Tibial artery (tissue), 4 donors: Measurements from ENCODE around the gene OR13F1.

Source experiments
- DNase-seq, 2 donors: peaks; one replicate each; pipeline ENCODE4 v3.0.0-alpha.2; 2019
- H3K27ac ChIP-seq, 2 donors: fragments of 200-600 bp; sonication (generic) in 1 of 2; 1 replicate in 1 of 2; 2 replicates in 1 of 2; pipeline ENCODE4 v1.5.1; 2018 to 2019; ENCODE audit warnings: mild to moderate bottlenecking in 1 of 2
- H3K27me3 ChIP-seq, 2 donors: fragments of 200-600 bp; sonication (generic) in 1 of 2; one replicate each; pipeline versions ENCODE4 v1.5.1 to v1.6.0; 2016 to 2019
- H3K36me3 ChIP-seq, 3 donors: fragments of 200-600 bp; sonication (generic) in 2 of 3; one replicate each; pipeline ENCODE4 v1.5.1; 2016 to 2019; ENCODE audit warnings: mild to moderate bottlenecking in 2 of 3
- H3K4me1 ChIP-seq, 4 donors: fragments of 200-600 bp; sonication (generic) in 2 of 4; 1 replicate in 3 of 4; 2 replicates in 1 of 4; pipeline ENCODE4 v1.5.1; 2016 to 2019
- H3K4me3 ChIP-seq, 2 donors: fragments of 200-600 bp; sonication (generic) in 1 of 2; 1 replicate in 1 of 2; 2 replicates in 1 of 2; pipeline ENCODE4 v1.5.1; 2018 to 2019; ENCODE audit warnings: mild to moderate bottlenecking in 2 of 2
- H3K9me3 ChIP-seq, 3 donors: fragments of 200-600 bp; sonication (generic) in 1 of 3; one replicate each; pipeline ENCODE4 v1.5.1; 2016 to 2019
- intact Hi-C: fragments of 100-400 bp; cut with DNase I; formaldehyde crosslinking; loops from one replicate; pipeline ENCODE4 v1.15.0; 2023; ENCODE audit warnings: low total_unique reads
- TF ChIP-seq, protein P1 (sequence below), 2 experiments: fragments of 200-600 bp in 1 of 2; fragments of 450-650 bp in 1 of 2; IDR thresholded peaks; one replicate each; pipeline ENCODE4 v1.5.1; 2017 to 2019; ENCODE audit warnings: antibody characterized with exemption in 2 of 2, mild to moderate bottlenecking in 1 of 2, moderate library complexity in 1 of 2

Gene OR13F1

DNA sequence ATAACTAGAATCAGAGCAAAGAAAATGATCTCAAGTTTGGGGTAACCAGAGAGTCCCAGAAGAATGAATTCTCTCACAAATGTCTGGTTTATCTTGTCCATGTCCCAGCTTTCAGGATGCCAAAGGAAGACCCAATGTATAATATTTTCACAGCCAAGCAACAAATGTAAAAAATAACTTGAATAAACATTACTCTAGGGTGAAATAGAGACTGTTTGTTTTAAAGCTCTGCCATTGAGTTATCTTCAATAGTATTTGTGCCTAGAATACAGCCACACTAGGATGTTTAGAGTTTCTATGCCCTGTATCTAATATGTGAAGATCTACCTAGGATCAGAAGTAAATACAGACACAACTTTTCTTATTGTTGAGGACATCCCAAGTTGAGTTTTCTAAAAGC lies 23.0 kb downstream of the OR13F1 start, which contains the start of gene OR13C4:
Gene OR13C4 (minus strand): TSS at position 101 of the 400 bp plus-strand sequence. CDS start 0 bp downstream, at position 101.
- Histone ChIP-seq H3K36me3 (no peaks in the 10 kb centered on the region), H3K27me3 (no peaks in the 10 kb centered on the region), H3K4me1 (no peaks in the 10 kb centered on the region), H3K9me3 (no peaks in the 10 kb centered on the region), H3K27ac (no peak within 1 kb of the TSS), H3K4me3 (no peak within 1 kb of the TSS)
- intact Hi-C loops, result no loop called here
- TF ChIP-seq, protein P1, sequence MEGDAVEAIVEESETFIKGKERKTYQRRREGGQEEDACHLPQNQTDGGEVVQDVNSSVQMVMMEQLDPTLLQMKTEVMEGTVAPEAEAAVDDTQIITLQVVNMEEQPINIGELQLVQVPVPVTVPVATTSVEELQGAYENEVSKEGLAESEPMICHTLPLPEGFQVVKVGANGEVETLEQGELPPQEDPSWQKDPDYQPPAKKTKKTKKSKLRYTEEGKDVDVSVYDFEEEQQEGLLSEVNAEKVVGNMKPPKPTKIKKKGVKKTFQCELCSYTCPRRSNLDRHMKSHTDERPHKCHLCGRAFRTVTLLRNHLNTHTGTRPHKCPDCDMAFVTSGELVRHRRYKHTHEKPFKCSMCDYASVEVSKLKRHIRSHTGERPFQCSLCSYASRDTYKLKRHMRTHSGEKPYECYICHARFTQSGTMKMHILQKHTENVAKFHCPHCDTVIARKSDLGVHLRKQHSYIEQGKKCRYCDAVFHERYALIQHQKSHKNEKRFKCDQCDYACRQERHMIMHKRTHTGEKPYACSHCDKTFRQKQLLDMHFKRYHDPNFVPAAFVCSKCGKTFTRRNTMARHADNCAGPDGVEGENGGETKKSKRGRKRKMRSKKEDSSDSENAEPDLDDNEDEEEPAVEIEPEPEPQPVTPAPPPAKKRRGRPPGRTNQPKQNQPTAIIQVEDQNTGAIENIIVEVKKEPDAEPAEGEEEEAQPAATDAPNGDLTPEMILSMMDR (IDR thresholded peaks at IDR 0.05), result no peak
- no peak for DNase-seq

DNA sequence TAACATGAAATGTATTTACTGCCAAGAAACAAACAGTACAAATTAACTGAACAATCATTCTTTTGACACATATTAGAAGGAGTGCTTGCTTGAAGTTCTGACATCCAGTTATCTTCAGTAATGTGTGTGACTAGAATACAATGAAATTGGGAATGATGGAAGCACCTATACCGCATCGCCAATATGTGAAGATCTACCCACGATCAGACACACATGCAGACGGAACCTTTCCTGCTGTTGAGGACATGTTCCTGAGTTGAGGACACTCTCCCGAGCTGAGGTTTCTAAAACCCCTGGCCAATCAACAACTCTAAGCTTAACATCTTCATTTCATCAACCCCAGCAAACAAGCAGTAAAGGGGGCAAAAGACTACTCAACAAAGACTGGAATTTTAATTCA lies 32.7 kb downstream of the OR13F1 start, which contains the start of gene OR13C3:
Gene OR13C3 (minus strand): TSS at position 101 of the 400 bp plus-strand sequence. CDS start 133 bp downstream, outside the sequence.
- no peaks in the 10 kb centered on the region for H3K4me1 ChIP-seq
- H3K4me3 ChIP-seq, result no peak within 1 kb of the TSS
- intact Hi-C loops, result no loop called here
- H3K9me3 ChIP-seq, result no peaks in the 10 kb centered on the region
- TF ChIP-seq, protein P1 (IDR thresholded peaks at IDR 0.05), result no peak
- DNase-seq, result no peak
- no peaks in the 10 kb centered on the region for H3K27me3 ChIP-seq
- no peaks in the 10 kb centered on the region for H3K36me3 ChIP-seq
- H3K27ac ChIP-seq, result no peak within 1 kb of the TSS

DNA sequence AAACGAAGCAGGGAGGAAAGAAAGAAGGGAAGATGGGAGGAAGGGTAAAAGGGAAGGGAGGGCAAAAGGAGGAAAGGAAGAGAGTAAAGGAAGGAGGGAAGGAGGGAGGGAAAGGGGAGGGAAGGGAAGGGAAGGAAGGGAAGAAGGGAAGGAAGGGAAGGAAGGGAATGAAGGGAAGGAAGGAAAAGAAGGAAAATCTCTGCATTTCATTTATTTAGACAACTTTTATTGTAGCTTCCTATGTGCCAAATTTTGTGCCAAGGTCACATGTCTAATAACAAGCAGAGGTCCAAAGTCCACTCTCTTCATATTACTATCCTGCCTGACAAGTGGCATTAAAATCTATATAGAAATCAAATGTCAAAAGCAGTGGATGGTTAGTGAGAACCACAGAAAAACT lies 35.2 kb downstream of the OR13F1 start:
- DNase-seq, result no peak
- Histone ChIP-seq H3K4me1 (no peaks in the 10 kb centered on the region), H3K4me3 (no peak overlapping the region), H3K27me3 (no peaks in the 10 kb centered on the region), H3K9me3 (no peaks in the 10 kb centered on the region), H3K36me3 (no peaks in the 10 kb centered on the region), H3K27ac (no peak overlapping the region)
- TF ChIP-seq, protein P1 (IDR thresholded peaks at IDR 0.05), result no peak
- intact Hi-C loops, result no loop called here

DNA sequence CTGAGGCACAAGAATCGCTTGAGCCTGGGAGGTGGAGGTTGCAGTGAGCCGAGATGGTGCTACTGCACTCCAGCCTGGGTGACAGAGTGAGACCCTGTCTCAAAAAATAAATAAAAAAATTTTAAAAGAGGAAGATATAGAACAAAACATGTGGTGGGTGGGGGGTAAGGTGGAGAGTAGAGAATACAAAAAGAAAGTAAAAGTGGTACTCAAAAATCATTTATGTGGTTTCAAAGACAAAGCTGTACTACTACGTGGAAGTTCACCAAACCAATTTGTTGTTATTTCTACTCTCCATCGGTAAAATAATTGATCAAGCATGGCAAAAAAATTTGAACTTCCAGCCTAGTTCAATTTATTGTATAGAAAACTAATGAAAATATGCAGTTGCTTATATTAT lies 40.6 kb downstream of the OR13F1 start:
- H3K27me3 ChIP-seq, result no peaks in the 10 kb centered on the region
- H3K9me3 ChIP-seq, result no peaks in the 10 kb centered on the region
- TF ChIP-seq, protein P1 (IDR thresholded peaks at IDR 0.05), result no peak
- no peak for DNase-seq
- no peak overlapping the region for H3K4me3 ChIP-seq
- H3K4me1 ChIP-seq, result no peaks in the 10 kb centered on the region
- H3K36me3 ChIP-seq, result no peaks in the 10 kb centered on the region
- no peak overlapping the region for H3K27ac ChIP-seq
- intact Hi-C loops, result no loop called here

DNA sequence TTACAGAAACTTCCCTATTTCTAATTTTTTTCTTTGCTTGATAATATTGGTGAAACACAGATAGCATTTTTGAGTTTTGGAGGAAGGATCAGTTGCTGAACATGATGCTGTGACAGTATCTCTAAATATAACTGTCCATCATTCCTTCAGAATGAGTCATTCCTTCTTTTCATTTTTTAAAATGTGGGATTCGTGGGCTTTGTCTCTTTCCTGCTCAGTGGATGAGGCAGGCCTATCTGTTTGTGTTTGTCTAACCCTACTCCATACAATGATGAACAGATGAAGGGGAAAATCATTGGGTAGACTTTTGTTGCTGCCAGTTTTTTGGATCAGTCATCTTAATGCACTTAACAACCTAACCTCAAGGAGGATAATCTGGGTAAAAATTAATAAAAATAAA lies 49.2 kb downstream of the OR13F1 start:
- Histone ChIP-seq H3K4me3 (no peak overlapping the region), H3K27me3 (no peaks in the 10 kb centered on the region), H3K9me3 (peaks cover 0 to 5% (median 0%) of the 10 kb centered on the region in 3 donors), H3K4me1 (no peaks in the 10 kb centered on the region), H3K36me3 (no peaks in the 10 kb centered on the region), H3K27ac (no peak overlapping the region)
- no peak for DNase-seq
- TF ChIP-seq, protein P1 (IDR thresholded peaks at IDR 0.05), result no peak
- intact Hi-C loops, result no loop called here
